Testis (tissue), 2 donors: ENCODE results near the gene FAM20C.

ENCODE experiments used
- CTCF ChIP-seq, 3 experiments: fragments of 450-650 bp in 2 of 3; fragments of 200-600 bp in 1 of 3; sonication (generic) in 1 of 3; IDR thresholded peaks; one replicate each; pipeline ENCODE4 v1.5.1; 2016 to 2019; ENCODE audit warnings: antibody characterized with exemption in 3 of 3, mild to moderate bottlenecking in 2 of 3, moderate library complexity in 1 of 3
- POLR2A ChIP-seq: fragments of 450-650 bp; IDR thresholded peaks from one replicate; pipeline ENCODE4 v1.6.1; 2017; ENCODE audit warnings: antibody characterized with exemption, mild to moderate bottlenecking, moderate library complexity

- TF ChIP-seq CTCF (IDR thresholded peaks at IDR 0.05), result no peak
- no peak for TF ChIP-seq POLR2A
Measured at GRCh38 chr7:143811-144453, 48.4 kb upstream of the FAM20C start.
